Omental fat pad (tissue), 4 donors: Measurements from ENCODE around the gene PHLDB1. TPM values are rescaled to one million over a fixed set of nuclear protein-coding genes. Genes with fewer than 3 reads are reported as not detected.

ENCODE experiments used
- ATAC-seq: fragments of 150-250 bp; one replicate; pipeline ENCODE4 v1.9.1; 2016; ENCODE audit warnings: mild to moderate bottlenecking, moderate library complexity; ENCODE audit not compliant: low FRiP score
- DNase-seq: peaks from one replicate; pipeline ENCODE4 v3.0.0-alpha.2; 2019; ENCODE audit warnings: low spot score
- total RNA-seq, 4 donors: library from RNA; depleted of rRNA; stranded (reverse); fragments of >200 nt; gene quantifications; one replicate each; pipeline ENCODE4 v1.1.0, GENCODE V29; 2016
- TF ChIP-seq, protein P1 (sequence below), 3 donors: fragments of 450-650 bp; IDR thresholded peaks; one replicate each; pipeline ENCODE4 v1.5.1; 2016 to 2017; ENCODE audit warnings: antibody characterized with exemption in 3 of 3, mild to moderate bottlenecking in 3 of 3, moderate library complexity in 2 of 3

Gene PHLDB1
- total RNA-seq, 4 donors from 2014 or later = 163 to 363 (median 245) TPM

DNA sequence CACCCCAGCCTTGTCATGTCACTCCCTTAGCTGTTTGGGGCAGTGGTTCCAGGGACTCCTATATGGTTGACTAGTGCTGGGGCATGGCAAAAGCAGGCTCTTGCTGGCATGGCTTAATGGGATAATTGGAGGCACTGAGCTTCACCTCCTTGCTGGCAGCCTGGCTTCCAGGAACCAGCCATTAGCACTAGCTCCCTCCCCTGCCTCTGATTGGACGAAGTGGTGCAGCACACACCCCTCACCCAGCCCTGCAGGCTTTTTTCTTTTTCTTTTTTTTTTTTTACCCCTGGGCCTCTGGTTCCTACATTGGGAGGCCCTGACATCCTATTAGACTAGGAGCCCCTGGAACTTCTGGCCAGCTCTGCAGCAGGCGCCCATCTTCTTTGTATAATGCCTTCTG lies 18.6 kb downstream of the PHLDB1 start:
- ATAC-seq = no peak
- TF ChIP-seq, protein P1, sequence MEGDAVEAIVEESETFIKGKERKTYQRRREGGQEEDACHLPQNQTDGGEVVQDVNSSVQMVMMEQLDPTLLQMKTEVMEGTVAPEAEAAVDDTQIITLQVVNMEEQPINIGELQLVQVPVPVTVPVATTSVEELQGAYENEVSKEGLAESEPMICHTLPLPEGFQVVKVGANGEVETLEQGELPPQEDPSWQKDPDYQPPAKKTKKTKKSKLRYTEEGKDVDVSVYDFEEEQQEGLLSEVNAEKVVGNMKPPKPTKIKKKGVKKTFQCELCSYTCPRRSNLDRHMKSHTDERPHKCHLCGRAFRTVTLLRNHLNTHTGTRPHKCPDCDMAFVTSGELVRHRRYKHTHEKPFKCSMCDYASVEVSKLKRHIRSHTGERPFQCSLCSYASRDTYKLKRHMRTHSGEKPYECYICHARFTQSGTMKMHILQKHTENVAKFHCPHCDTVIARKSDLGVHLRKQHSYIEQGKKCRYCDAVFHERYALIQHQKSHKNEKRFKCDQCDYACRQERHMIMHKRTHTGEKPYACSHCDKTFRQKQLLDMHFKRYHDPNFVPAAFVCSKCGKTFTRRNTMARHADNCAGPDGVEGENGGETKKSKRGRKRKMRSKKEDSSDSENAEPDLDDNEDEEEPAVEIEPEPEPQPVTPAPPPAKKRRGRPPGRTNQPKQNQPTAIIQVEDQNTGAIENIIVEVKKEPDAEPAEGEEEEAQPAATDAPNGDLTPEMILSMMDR (IDR thresholded peaks at IDR 0.05) = no peak
- DNase-seq = no peak

DNA sequence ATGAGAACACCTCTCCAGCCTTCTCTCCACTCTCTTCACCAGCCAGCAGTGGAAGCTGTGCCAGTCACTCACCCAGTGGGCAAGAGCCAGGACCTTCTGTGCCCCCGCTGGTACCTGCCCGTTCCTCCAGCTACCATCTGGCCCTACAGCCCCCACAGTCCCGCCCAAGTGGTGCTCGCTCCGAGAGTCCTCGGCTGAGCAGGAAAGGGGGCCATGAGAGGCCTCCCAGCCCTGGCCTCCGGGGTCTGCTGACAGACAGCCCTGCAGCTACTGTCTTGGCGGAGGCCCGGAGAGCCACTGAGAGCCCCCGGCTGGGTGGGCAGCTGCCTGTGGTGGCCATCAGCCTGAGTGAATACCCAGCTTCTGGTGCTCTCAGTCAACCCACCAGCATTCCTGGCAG lies 20.2 kb downstream of the PHLDB1 start:
- TF ChIP-seq, protein P1 (IDR thresholded peaks at IDR 0.05) = no peak
- DNase-seq (no peak), ATAC-seq (no peak)

DNA sequence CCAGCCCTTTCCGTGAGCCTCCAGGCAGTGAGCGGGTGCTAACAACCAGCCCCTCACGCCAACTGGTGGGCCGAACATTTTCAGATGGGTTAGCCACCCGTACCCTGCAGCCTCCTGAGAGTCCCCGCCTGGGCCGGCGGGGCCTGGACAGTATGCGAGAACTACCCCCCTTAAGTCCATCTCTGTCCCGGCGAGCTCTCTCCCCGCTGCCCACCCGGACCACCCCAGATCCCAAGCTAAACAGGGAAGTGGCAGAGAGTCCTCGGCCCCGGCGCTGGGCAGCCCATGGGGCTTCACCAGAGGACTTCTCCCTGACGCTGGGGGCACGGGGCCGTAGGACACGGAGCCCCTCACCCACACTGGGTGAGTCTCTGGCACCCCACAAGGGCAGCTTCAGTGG lies 20.6 kb downstream of the PHLDB1 start:
- TF ChIP-seq, protein P1 (IDR thresholded peaks at IDR 0.05) = no peak
- DNase-seq (no peak), ATAC-seq (no peak)

DNA sequence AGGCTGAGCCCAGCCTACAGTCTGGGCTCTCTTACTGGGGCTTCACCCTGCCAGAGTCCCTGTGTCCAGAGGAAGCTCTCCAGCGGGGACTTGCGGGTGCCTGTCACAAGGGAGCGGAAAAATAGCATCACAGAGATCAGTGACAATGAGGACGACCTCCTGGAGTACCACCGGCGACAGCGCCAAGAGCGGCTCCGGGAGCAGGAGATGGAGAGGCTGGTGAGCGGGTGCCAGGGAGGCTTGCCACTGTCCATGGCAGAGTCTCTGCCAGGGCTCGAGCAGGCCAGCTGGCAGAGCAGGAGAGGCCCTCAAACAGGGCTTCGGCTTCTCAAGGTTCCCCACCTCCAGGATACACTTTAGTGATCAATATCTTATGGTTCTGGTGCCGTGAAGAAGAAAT lies 21.0 kb downstream of the PHLDB1 start:
- ATAC-seq (no peak), DNase-seq (no peak)
- TF ChIP-seq, protein P1 (IDR thresholded peaks at IDR 0.05) = no peak

DNA sequence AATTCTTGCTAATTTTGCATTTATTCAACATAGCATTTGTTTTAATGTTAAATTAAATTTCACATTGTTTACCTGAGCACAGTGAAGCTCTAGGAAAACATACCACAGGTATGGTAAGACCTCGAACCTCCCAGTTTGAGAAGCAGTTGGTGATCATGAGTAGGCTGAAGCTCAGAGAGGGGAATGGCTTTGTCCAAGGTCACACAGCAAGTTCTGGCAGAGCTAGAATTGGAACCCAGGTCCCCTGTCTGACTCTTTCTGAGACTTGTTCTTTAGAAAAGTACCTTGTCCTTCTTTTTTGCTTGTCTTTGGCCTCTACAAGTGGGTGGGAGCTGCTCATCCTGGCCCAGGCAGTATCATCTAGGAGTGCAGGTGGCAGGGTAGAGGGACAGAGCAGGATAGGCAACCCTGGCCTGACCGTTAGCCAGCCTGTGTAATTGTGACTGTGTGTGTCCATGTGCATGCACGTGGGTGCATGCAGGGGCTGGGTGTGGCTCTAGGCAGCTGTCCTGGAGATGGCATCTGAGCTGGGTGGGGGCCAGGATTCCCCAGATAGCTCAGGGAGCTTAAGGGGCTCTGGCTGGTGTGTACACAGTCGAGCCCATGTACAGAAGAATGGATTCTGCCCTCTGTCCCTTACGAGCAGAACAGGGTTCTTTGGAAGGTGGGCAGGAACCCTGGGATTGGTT lies 21.6 kb downstream of the PHLDB1 start:
- DNase-seq (no peak), ATAC-seq (no peak)
- TF ChIP-seq, protein P1 (IDR thresholded peaks at IDR 0.05) = no peak

DNA sequence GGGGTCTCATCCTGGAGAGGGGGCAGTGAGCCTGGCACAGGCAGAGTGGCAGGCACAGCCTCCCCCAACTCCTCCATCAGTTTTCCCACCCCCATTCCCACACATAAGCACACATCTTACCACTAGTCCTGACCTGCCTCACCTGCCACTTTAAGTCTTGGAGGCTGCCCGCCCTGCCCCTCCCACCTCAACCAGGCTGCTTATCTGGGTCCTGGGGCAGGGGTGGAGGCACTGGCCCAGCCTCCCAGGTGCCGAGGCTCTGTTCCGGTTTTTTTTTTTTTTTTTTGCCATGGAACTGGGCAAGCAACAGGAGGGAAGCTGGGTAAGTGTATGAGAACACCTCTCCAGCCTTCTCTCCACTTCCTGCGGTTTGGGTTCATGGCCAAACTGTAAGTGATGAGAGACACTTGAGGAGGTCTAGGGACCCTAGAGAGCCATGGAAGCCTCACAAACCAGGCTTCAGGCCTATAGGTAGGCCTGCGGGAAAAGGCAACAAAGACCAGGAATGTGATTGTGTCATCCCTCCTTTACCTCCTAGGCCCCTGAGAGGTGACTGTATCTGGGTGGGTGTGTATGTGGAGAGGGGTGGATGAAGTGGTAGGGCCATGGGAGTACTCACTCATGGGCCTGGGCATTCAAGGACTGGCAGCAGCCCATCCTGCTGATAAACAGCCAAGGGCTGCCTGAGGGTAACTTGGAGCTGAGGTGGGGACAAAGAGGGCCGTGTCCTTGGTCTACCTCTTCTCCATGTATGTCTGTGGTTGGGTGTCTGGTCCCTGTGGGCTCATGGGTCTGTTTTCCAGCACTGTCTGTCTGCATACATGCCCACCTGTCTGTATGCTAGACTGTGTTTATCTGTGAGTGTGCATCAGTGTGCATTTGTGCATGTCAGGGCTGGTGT lies 22.6 kb downstream of the PHLDB1 start:
- DNase-seq (no peak), ATAC-seq (no peak)
- TF ChIP-seq, protein P1 (IDR thresholded peaks at IDR 0.05) = no peak
